NCI-H69 (cell line): ENCODE data around the gene CRISP3.
"Not testable (repeated sequence)": the region's sequence is repeated elsewhere in the genome, so short reads cannot be mapped to it uniquely, and the experiment has no call there.

Experiments used
- DNase-seq: peaks from one replicate; lab custom pipeline; 2025; lab: John Stamatoyannopoulos, UW

CRISP3 gene, protein sequence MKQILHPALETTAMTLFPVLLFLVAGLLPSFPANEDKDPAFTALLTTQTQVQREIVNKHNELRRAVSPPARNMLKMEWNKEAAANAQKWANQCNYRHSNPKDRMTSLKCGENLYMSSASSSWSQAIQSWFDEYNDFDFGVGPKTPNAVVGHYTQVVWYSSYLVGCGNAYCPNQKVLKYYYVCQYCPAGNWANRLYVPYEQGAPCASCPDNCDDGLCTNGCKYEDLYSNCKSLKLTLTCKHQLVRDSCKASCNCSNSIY

DNA sequence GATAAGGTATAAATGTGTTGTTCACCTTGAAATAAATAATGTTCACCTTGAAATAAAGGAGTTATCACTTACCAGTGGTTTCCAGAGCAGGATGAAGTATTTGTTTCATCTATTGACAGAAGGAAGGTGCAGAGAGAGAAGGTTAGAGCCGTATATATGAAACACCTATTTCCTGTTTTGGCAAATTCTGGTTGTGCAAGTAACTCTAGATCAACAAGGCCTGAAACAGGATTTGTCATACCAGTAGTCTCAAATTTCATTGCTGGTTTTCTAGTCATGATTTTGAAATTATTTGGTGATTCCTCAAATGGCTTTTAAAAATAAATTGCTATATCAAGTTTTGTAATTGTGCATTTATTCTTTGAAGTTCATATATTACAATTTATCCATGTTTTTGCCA, at the start of gene CRISP3:
TSS of gene CRISP3 (minus strand) at position 130 of the 400 bp plus-strand sequence. CDS start at position 109, 21 bp downstream.
- DNase-seq: peak; percentile 17

DNA sequence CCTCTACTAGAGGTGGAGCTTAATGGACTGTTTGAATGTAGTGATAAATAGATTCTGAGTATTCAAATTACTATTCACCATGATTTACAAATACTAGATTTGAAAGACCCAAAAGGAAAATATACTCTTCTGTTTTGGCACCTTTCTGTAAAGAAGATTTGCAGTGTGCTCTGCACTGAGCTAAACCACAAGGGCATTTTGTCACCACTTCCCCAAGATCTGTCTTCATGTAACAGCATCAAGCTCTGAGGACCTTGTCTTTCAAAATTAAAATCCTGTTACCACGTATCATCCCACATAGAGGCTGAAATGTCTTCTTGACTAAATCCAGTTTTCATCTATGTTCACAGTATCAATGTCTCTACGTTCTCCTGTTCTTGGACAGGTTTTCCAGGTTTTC, 46.2 kb upstream of the CRISP3 start:
- DNase-seq: no peak

DNA sequence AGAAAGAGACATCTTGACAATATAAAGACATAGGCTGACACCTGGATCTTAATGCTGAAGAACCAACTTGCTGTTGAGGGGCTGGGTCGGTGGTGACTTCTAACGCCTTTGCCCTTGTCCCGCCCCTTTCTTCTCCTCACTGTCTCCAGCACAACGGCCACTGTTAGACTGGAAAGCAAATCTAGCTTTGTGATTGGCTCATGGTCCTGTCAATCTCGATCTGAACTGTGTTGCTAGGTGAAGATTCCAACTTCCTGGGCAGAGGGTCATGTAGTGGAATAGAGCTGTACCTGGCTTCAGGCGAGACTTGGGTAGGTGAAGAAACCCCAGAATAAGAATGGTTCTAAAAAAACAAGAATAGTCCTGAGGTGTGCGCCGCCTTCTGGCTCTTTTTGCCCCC, 43.0 kb upstream of the CRISP3 start, which contains the start of gene PGK2:
TSS of gene PGK2 (minus strand) at position 110 of the 400 bp plus-strand sequence. CDS start at position 12, 98 bp downstream.
- peak; percentile 14 for DNase-seq

DNA sequence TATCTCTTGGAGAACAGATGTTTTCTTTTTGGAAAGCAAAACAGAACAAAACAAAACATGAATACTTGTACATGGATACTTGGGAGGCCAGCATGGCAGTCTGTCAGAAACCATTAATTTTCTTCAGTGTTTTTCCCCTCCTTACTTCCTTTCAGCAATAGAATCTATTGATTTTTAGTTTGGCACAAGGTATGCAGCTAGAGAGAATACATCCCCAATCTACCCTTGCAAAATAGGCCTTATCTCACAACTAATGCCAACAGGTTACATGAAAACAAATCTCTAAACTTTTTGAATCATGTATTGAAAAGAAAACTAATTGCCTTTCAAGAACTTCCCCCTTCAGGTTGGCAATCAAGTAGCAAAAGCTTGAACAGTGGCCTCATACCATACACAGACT, 40.1 kb upstream of the CRISP3 start:
- DNase-seq: no peak

DNA sequence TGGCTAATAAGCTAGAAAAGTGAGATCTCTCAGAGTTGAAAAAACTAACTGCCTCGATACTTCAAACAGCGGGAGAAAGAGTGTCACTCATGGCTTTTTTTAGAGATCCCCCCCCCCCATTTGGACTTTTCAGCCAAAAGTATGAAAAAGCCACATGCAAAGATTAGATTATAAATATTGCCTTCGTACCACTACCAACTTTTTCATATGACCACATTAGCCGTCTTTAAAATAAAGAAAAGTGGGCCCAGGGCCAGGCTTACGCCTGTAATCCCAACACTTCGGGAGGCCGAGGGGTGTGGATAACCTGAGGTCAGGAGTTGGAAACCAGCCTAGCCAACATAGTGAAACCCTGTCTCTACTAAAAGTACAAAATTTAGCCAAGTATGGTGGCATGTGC, 38.5 kb upstream of the CRISP3 start:
- DNase-seq: no peak

DNA sequence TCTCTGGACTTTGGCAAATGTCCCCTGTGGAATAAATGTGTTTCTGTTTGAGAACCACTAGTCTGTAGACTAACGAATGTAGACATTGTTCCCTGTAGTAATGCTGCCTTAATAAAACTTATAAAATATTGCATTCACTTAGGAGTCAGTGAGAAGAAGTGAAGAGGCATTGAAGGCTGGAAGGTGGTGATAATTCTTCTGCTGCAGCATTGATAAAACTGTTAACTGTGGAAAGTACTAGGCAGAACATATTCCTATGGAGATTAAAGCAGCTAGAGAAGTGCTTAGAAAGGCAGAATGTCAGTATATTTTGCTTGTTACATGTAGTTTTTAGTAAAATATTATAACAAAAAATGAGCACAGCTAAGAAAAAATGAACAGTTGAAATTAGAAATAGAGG, 38.1 kb upstream of the CRISP3 start:
- no peak for DNase-seq

DNA sequence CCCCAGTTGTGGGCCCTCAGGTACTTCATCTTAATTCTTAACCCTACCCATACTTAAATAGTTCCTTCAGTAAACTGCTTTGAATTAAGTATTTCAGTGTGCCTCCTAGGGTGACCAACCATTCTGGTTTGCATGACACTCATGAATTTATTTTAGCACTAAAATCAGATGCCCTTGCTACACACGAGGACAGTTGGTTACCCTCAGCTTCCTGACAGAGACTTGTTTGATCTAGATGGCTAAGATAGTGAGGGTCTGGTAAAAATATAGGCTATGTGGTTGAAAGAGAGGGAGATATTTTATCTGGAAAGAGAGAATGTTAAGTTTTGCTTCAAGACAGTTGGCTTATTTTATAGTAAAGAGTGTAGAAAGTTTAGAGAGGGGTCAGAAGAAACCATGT, 32.3 kb upstream of the CRISP3 start:
- DNase-seq: no peak

DNA sequence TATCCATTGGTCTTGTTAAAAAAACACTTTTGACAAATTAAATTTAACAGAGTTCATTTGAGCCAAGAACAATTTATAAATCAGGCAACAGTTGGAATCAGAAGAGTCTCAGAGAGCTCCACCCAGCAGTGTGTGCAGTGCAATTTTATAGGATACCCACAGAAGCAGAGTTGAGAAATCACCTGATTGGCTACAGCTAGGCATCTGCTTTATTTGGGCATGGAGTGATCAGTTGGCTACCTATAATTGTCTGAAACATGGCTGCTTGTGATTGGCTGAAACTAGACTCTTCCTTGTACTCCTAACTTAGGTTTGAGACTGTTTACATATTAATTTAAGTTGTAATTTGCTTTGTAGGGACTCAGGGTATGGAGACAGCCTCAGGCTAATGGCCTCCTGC, 30.9 kb upstream of the CRISP3 start:
- DNase-seq: peak; percentile 55

DNA sequence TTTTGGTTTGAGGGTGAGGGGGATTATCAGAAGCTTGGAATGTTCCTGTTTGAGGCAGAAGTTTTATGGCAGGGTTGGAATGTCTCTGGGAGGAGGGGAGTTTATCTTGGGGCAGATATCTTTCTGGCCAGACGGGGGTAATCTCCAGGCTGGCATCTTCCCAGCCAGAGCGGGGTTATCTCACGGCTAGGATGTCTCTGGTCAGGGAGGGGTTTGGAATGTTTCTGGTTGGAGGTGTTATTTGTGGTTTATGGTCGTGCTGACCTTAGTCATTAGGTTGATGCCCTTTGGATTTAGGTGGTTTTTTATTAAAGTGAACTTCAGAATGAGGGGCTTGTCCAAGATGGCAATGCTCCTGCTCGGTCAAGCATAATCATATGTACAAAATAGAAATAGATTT, 28.1 kb upstream of the CRISP3 start:
- DNase-seq: no peak

DNA sequence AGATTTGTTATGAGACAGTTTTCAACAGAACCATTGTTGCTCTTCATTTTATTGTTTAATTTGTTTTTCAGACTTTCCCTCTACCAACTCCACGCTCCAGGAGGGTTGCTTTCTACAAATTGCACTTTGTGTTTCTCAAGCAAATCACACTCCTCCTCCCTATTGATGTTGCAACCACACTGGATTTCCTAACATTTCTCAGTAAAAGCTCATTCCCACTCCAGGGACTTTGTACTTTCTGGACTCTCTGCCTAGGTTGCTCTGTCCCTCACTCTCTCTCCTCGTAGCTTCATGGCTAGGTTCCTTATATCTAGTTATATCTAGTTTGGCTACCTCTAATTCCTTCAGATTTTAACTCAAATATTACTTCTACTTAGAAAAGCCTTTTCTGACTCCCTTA, 22.6 kb upstream of the CRISP3 start:
- no peak for DNase-seq

DNA sequence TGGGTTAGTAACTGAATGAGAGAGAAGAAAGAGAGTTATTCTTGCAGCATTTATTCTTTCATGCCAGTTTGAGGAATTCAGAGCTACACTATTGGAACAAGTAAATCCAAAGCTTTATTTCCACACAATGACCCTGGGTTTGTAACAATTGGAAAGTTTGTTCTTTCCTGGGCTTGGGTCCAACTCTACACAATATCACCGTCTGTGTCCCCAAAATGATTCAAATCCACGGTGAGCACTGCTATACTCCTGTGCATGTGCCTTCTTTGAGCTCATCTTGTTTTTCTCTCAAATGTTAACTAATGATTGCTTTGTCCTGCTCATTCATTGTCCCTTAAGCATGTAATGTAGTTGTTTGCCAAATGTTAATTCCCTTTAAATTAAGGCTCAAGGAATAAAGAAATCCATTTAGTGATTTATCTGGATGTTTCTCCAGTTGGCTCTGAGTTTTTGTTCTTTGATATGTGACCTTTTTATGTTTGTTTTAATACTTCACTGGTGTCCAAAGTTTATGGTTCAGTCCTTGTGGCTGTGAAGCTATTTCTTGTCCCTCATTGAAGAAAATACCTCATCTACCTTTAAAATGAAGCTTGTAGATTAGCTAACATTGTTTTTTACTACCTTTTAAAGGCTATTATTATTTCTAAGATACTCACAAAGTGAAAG, 20.5 kb upstream of the CRISP3 start:
- DNase-seq: peak; percentile 58

DNA sequence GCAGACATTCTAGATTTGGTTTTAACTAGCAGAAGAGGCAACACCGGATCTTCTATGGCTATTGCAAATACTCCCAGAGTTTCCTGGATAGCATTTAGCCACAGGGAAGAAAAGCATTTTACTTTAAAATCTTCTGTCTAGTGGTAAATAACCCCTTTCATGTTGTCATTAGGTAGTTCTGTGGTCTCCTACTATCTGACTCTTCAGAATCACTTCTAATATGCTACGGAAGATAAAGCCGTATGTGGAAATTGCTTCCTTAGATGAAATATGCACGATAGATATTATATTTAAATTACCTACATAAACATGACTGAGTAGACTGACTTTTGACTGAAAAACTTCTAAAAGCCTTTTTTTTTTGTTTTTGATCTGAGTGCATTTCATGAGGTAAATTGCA, 759 bp downstream of the CRISP3 start:
- DNase-seq: no peak

DNA sequence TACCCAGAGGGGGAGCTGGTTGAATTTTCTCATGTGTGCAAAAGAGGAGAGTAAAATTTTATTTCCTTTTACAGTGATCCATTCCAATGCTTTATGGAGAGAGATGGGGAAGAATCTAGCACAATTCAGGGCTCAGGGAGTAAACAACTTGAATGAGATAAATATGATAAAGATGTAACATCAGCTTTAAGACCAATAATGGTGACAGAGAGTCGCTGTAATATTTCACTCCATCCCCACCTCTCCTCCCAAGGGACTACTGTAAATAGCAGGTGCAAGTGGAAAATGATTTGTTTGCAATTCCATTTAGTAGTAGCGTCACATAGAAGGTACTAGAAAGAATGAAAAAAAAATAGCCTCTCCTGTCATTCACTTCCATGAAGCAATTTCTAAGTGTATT, 4.8 kb downstream of the CRISP3 start:
- DNase-seq: peak; percentile 91

DNA sequence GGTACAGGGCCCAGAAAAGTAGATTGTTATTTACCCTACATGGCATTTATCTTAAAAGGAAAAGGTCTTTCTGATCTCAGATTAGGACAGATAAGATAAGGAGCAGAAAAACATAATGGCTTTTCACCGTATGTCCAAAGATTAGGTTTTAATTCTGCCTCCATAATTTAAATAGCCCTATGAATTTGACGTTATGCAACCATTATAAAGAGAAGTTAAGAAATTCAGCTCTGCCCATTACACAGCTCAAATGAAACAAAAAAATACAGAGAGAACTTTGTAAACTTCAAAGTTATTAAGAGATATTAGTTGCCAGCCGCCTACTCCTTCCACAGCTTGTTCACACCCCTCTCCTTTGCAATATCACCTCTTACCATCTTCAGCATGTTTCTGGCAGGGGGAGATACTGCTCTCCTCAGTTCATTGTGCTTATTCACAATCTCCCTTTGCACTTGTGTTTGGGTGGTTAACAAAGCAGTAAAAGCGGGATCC, 8.1 kb downstream of the CRISP3 start:
- DNase-seq: no peak

DNA sequence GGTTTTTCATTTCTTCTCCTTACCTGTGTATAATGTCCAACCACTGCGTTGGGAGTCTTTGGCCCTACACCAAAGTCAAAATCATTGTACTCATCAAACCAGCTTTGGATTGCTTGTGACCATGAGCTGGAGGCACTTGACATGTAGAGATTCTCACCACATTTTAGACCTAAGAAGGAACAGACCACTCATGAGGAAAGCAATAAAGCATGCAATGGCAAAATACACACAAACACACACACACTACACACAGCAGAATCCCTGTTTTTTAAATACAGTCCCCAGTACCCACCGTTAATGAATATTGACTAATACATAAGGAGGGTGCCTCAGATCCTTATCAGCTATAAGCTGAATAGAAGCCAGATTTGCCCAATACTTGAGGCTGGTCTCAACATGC, 10.5 kb downstream of the CRISP3 start:
- DNase-seq: no peak

DNA sequence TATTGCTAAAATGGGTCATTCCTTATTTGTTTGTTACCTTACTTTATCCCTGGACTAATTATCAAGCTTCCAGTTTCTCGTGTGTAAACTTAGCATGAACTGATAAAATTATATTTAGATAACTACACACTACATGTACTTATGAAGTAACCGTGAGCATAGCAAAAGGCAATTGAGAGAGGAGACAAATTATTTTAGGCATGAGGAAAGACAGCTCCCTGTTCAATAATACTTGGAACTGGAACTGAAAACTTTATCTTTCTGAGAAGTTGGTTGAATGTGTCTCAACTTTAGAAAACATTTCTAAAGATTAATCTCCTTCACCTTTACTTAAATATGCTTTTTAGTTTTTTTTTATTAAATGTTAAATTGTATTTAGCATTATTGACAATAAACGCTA, 11.4 kb downstream of the CRISP3 start:
- no peak for DNase-seq

DNA sequence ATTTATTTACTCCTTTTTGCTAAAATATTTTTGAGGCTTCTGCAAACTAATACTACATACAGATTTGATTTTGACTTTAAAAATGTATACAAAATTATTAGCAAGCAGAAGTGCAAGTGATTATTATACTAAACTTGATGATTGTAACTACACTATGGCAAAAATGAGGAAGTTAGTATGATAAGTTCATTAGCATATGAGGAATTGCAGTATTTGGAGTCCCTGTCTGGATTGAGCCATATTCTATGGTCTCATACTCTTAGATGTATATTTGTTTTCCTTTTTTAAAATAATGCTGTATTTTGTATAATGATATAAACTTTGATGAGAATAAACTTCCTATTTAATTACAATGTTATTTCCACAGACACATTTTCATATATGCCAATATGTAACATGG, 13.9 kb downstream of the CRISP3 start:
- no peak for DNase-seq

DNA sequence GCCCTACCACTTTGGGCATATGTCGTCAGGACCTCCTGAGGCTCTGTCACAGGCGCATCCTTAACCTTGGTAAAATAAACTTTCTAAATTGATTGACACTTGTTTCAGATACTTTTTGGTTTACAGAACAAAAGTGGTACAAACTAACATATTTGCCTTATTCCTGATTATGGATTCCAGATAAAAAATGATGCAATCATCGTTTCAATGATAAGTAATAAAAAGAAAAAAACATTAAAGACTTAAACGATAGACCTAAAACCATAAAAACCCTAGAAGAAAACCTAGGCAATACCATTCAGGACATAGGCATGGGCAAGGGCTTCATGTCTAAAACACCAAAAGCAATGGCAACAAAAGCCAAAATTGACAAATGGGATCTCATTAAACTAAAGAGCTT, 20.3 kb downstream of the CRISP3 start:
- not testable (repeated sequence) for DNase-seq

DNA sequence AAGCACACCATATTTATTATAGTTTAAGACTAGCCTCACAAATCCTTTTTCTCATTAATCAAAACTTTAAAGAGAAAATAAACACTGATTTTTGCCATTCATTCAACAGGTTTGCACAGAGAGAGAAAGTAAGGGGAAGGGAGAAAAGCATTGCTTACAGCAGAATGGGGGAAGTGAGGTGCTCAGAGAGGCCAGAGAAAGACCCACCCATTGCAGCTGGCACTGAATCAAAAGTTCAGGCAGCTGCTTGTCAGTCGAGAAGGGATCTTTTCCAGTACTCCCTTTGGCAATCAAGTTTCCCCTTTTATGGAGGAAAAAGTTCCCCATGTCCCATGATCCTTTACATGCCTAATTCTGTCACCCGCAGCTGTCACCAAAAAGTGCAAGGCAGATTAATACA, 22.9 kb downstream of the CRISP3 start:
- DNase-seq: no peak

DNA sequence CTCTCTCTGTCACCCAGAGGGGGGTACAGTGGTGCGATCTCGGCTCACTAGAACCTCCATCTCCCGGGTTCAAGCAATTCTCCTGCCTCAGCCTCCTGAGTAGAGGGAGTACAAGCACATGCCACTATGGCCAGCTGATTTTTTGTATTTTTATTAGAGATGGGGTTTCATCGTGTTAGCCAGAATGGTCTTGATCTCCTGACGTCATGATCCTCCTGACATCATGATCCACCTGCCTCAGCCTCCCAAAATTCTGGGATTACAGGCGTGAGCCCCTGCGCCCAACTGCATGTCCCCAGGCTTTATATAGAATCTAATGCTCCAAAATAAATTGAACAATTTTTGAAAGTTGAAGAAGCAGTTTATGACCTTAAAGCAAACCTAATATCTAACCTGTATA, 23.8 kb downstream of the CRISP3 start:
- DNase-seq: no peak

DNA sequence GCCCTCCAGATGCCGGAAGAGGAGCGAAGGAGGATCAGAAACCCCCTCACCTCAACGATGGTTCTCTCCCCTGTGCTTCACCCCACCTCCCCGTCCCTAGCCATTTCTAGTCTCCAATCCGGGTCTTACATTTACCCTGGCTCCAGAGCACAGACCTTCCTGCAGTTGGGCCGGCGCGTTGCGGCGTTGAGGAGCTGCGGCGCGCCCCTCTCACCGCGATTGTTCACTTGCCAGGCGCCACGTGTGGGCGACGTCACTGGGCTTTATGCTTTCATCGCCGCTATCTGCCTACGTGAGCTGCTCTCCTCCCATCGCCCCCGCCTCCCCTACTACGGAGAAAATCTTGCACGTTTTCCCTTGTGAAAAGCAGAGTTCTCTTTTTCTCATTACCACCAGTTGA, 30.8 kb downstream of the CRISP3 start, which contains the start of gene CRISP2:
TSS of gene CRISP2 (minus strand) at position 198 of the 400 bp plus-strand sequence. CDS start 4,347 bp downstream, outside the sequence.
- peak; percentile 88 for DNase-seq

DNA sequence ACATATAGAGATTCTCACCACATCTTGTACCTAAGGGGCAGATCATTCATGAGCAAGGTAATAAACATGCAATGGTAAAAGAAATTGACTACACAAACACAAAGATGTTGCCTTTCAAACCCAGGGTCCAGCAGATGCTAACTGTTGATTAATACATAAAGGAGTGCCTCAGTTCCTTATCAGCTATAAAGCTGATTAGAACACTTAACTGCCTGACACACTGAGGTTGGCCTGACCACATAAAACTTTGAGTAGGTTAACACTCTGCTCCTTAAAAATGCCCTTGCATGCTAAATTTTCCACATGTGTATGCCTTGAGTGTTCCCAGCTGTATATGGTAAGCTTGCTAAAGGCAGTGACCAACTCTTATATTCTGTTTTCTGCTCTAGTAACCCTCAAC, 45.7 kb downstream of the CRISP3 start:
- no peak for DNase-seq

DNA sequence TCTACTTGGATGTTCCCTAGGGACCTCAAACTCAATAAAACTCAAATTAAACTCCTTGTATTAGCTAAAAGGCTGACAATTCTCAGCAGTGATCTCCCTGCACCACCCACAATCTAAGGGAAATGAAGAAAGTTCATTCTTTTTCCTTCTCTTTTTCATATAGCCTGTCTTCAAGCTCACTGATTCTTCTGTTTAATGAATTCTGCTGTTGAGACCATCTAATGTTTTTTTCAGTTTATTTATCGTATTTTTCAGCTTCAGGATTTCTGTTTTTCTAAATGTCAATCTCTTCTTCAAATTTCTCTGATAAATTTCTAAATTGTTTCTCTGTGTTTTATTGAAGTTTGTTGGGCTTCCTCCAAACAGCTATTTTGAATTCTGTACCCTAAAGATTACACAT, 50.7 kb downstream of the CRISP3 start:
- no peak for DNase-seq

DNA sequence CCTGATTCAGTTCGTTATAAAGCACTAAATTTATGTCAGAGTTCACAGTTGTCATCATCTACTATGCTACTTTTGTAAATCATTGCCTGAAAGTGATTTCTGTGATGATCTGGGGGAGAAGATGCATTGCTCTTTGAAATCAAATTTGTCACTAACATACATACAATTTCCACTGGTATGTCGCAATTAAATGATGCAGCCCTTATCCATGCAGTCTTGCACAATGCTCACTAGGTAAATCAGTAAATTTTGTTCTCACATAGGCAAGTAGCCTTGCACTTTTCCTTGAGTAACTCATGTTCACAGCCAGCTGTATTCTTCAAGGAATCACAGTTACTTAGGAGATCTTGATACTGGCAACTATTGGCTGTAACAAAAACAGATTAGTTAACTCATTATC, 51.7 kb downstream of the CRISP3 start:
- no peak for DNase-seq
